DMS114 treated with DMSO at 0.1 percent for 48 hours (cell line): ENCODE measurements around the gene MICOS13.

Experiments
- DNase-seq: peaks from one replicate; lab custom pipeline; 2025; ENCODE audit not compliant: unreplicated experiment; lab: John Stamatoyannopoulos, UW

The MICOS13 gene

GRCh38 chr19:5631567-5632240, 48.6 kb downstream of the MICOS13 start:
- no peak for DNase-seq

- DNase-seq = no peak
Observed at GRCh38 chr19:5628919-5629481, 51.3 kb downstream of the MICOS13 start.

GRCh38 chr19:5628461-5628860, 51.9 kb downstream of the MICOS13 start:
- DNase-seq = no peak
